GM12878 (cell line): ENCODE measurements around the gene MYADM. TPM values are rescaled to one million over a fixed set of nuclear protein-coding genes. Genes with fewer than 3 reads are reported as not detected.

Experiments
- ATAC-seq: fragments of 200-7000 bp; cut with Tn5 transposase; 3 replicates; pipeline ENCODE4 v1.9.1; 2020; ENCODE audit warnings: mild to moderate bottlenecking, moderate library complexity
- BruUV-seq: library from RNA; stranded (reverse); fragments of 400-500 nt; replicated peaks from 2 replicates; lab custom pipeline; 2021; lab: Mats Ljungman, UMichigan
- CTCF ChIA-PET: fragments of 300-600 bp; sonication (Branson Sonifier 250); formaldehyde crosslinking; extraction: SDS; loops from one replicate; lab custom pipeline; 2021; ENCODE audit warnings: inconsistent platforms; lab: Yijun Ruan, JAX
- POLR2A ChIA-PET: fragments of 350-600 bp; formaldehyde crosslinking; extraction: SDS; loops from one replicate; lab custom pipeline; 2021; ENCODE audit warnings: inconsistent platforms; lab: Charles Lee
- RAD21 ChIA-PET: fragments of 300-600 bp; sonication (Branson Sonifier 250); formaldehyde crosslinking; loops from one replicate; lab custom pipeline; 2023; ENCODE audit warnings: antibody characterized with exemption; ENCODE audit not compliant: unreplicated experiment; lab: Charles Lee
- SMC1A ChIA-PET: fragments of 300-600 bp; sonication (Branson Sonifier 250); formaldehyde crosslinking; loops from one replicate; lab custom pipeline; 2023; ENCODE audit not compliant: unreplicated experiment, uncharacterized antibody; lab: Charles Lee
- DNase-seq: peaks from one replicate; pipeline ENCODE4 v3.0.0-alpha.2; 2011; ENCODE audit warnings: low read depth, low spot score
- FAIRE-seq: peaks from 3 replicates; lab custom pipeline; 2011; peaks lifted over from hg19 to GRCh38; lab: Jason Lieb, UNC
- H2AFZ ChIP-seq: 2 replicates; pipeline ENCODE4 v1.6.0; 2011; ENCODE audit warnings: low read depth, low read length, control low read depth; ENCODE audit not compliant: control insufficient read depth
- H3K27ac ChIP-seq: 2 replicates; pipeline ENCODE4 v1.5.1; 2011; ENCODE audit warnings: control low read depth; ENCODE audit not compliant: control insufficient read depth, insufficient read depth
- H3K27me3 ChIP-seq, 2 experiments: replicated peaks in 1 of 2; 2 replicates each; pipeline versions ENCODE4 v1.6.0 to v1.6.1; 2011; ENCODE audit warnings: low read length in 1 of 2; ENCODE audit not compliant: control insufficient read depth in 2 of 2, insufficient read depth in 2 of 2
- H3K36me3 ChIP-seq, 2 experiments: 2 replicates each; pipeline ENCODE4 v1.5.1; 2011; ENCODE audit warnings: low read length in 1 of 2; ENCODE audit not compliant: control insufficient read depth in 2 of 2, insufficient read depth in 2 of 2
- H3K4me1 ChIP-seq: 2 replicates; pipeline ENCODE4 v1.6.1; 2011; ENCODE audit warnings: mild to moderate bottlenecking, low read length, moderate library complexity, mixed read lengths; ENCODE audit not compliant: control insufficient read depth, insufficient read depth
- H3K4me2 ChIP-seq: 2 replicates; pipeline ENCODE4 v1.6.0; 2011; ENCODE audit warnings: control low read depth; ENCODE audit not compliant: control insufficient read depth, insufficient read depth
- H3K4me3 ChIP-seq: fragments of 200-600 bp; sonication (generic); 2 replicates; pipeline ENCODE4 v1.5.1; 2016
- H3K79me2 ChIP-seq: 2 replicates; pipeline ENCODE4 v1.6.0; 2011; ENCODE audit warnings: low read length; ENCODE audit not compliant: control insufficient read depth, insufficient read depth
- H3K9ac ChIP-seq: 2 replicates; pipeline ENCODE4 v1.8.0; 2011; ENCODE audit warnings: low read length, control low read depth, mixed read lengths; ENCODE audit not compliant: control insufficient read depth, insufficient read depth
- H3K9me3 ChIP-seq: replicated peaks from 3 replicates; pipeline ENCODE4 v1.5.1; 2011; ENCODE audit warnings: mild to moderate bottlenecking, low read length; ENCODE audit not compliant: control insufficient read depth, insufficient read depth
- H4K20me1 ChIP-seq: 2 replicates; pipeline ENCODE4 v1.6.0; 2011; ENCODE audit not compliant: control insufficient read depth, insufficient read depth
- BRCA1 ChIP-seq: IDR thresholded peaks from 2 replicates; pipeline ENCODE4 v1.6.1; 2011; ENCODE audit warnings: low read depth, low read length, improper control_type of control experiment
- ZNF274 ChIP-seq: IDR thresholded peaks from one replicate; pipeline ENCODE4 v1.8.0; 2011; ENCODE audit not compliant: insufficient read length, insufficient read depth
- WGBS: methylation state at CpG from one replicate; pipeline ENCODE4 v1.1.6; 2016; ENCODE audit warnings: low lambda C conversion rate; ENCODE audit not compliant: insufficient replicate concordance, insufficient coverage; ENCODE audit errors: missing lambda C conversion rate; 5-methylcytosine and 5-hydroxymethylcytosine counted together
- in situ Hi-C: fragments of 300-500 bp; cut with MboI; formaldehyde crosslinking; loops from 9 replicates; pipeline ENCODE4 v1.14.3; 2018; ENCODE audit warnings: mixed read lengths
- intact Hi-C: fragments of 100-400 bp; cut with micrococcal nuclease; formaldehyde crosslinking; loops from one replicate; pipeline ENCODE4 v1.14.2; 2022; ENCODE audit not compliant: unreplicated experiment
- polyA plus RNA-seq, 11 experiments: library from polyadenylated mRNA; depleted of rRNA in 4 of 11; unstranded in 6 of 11; stranded (reverse) in 5 of 11; fragments of >200 nt; fragmentation: Nextera tagmentation in 4 of 11; fragmentation: Illumina TruSeq in 1 of 11; extraction: Ambion mirVana in 4 of 11; extraction: Trizol in 1 of 11; gene quantifications; 1 replicate in 1 of 11; 2 replicates in 10 of 11; pipeline versions ENCODE4 v1.2.1 to v1.2.3, GENCODE V29; 2011 to 2016; ENCODE audit warnings: inconsistent platforms in 2 of 11, missing spikeins in 2 of 11, low read depth in 1 of 11
- total RNA-seq, 4 experiments: library from RNA; depleted of rRNA in 3 of 4; stranded (reverse); fragments of >200 nt in 3 of 4; fragmentation: Illumina TruSeq in 1 of 4; extraction: Trizol in 1 of 4; gene quantifications; 2 replicates each; pipeline versions ENCODE4 v1.2.1 to v1.2.3, GENCODE V29; 2013 to 2021
- TF ChIP-seq, protein P1 (sequence below): IDR thresholded peaks from 2 replicates; pipeline ENCODE4 v1.6.1; 2011; ENCODE audit warnings: mild to moderate bottlenecking, low read depth, low read length, moderate library complexity; ENCODE audit not compliant: insufficient replicate concordance
- TF ChIP-seq, protein P2 (sequence below): fragments of 450-650 bp; conservative IDR thresholded peaks from 2 replicates; pipeline ENCODE4 v1.6.1; 2017; ENCODE audit warnings: mild to moderate bottlenecking, moderate library complexity
- TF ChIP-seq, protein P3 (sequence below): fragments of 450-650 bp; IDR thresholded peaks from 2 replicates; pipeline ENCODE4 v1.6.1; 2017; ENCODE audit warnings: mild to moderate bottlenecking, moderate library complexity

The MYADM gene
- total and polyA plus RNA-seq, 10 of the 15 experiments (the other 5 are each of a cell fraction or from before 2014, with no cell fraction given) = 0.04 to 0.46 (median 0.10) TPM

DNA sequence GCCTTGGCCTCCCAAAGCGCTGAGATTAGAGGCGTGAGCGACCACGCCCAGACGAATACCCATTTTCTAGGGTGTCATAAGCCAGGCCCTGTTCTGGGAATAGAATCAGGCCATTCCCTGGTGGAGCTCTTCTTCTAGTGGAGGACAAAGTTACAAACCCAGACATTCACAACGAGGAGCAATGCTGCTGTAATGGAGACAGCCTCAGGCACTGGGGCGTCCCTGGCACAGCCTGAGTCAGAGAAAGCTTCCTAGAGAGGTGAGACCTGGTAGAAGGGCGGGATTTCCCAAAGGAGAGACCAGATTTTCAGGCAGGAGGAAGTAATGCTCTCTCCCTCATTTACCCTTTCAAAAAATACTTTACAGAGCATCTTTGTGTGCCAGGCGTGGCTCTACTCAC, 27.0 kb downstream of the MYADM start:
- ChIA-PET SMC1A (interaction anchor here (0.7 kb wide), 1 partner anchor 140 kb away, joined by 3 read pairs; no protein-coding TSS in a partner anchor), RAD21 (no interaction called here), CTCF (no interaction called here), POLR2A (no interaction called here)
- no peaks in the 10 kb centered on the region for H3K27me3 ChIP-seq
- no peaks in the 10 kb centered on the region for H3K4me1 ChIP-seq
- ATAC-seq (no peak), FAIRE-seq (no peak), DNase-seq (no peak)
- no peak overlapping the region for H3K9ac ChIP-seq
- TF ChIP-seq BRCA1 (no peak), ZNF274 (no peak)
- TF ChIP-seq, protein P1, sequence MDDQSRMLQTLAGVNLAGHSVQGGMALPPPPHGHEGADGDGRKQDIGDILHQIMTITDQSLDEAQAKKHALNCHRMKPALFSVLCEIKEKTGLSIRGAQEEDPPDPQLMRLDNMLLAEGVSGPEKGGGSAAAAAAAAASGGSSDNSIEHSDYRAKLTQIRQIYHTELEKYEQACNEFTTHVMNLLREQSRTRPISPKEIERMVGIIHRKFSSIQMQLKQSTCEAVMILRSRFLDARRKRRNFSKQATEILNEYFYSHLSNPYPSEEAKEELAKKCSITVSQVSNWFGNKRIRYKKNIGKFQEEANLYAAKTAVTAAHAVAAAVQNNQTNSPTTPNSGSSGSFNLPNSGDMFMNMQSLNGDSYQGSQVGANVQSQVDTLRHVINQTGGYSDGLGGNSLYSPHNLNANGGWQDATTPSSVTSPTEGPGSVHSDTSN = no peak
- TF ChIP-seq, protein P2, sequence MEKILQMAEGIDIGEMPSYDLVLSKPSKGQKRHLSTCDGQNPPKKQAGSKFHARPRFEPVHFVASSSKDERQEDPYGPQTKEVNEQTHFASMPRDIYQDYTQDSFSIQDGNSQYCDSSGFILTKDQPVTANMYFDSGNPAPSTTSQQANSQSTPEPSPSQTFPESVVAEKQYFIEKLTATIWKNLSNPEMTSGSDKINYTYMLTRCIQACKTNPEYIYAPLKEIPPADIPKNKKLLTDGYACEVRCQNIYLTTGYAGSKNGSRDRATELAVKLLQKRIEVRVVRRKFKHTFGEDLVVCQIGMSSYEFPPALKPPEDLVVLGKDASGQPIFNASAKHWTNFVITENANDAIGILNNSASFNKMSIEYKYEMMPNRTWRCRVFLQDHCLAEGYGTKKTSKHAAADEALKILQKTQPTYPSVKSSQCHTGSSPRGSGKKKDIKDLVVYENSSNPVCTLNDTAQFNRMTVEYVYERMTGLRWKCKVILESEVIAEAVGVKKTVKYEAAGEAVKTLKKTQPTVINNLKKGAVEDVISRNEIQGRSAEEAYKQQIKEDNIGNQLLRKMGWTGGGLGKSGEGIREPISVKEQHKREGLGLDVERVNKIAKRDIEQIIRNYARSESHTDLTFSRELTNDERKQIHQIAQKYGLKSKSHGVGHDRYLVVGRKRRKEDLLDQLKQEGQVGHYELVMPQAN = no peak
- TF ChIP-seq, protein P3, sequence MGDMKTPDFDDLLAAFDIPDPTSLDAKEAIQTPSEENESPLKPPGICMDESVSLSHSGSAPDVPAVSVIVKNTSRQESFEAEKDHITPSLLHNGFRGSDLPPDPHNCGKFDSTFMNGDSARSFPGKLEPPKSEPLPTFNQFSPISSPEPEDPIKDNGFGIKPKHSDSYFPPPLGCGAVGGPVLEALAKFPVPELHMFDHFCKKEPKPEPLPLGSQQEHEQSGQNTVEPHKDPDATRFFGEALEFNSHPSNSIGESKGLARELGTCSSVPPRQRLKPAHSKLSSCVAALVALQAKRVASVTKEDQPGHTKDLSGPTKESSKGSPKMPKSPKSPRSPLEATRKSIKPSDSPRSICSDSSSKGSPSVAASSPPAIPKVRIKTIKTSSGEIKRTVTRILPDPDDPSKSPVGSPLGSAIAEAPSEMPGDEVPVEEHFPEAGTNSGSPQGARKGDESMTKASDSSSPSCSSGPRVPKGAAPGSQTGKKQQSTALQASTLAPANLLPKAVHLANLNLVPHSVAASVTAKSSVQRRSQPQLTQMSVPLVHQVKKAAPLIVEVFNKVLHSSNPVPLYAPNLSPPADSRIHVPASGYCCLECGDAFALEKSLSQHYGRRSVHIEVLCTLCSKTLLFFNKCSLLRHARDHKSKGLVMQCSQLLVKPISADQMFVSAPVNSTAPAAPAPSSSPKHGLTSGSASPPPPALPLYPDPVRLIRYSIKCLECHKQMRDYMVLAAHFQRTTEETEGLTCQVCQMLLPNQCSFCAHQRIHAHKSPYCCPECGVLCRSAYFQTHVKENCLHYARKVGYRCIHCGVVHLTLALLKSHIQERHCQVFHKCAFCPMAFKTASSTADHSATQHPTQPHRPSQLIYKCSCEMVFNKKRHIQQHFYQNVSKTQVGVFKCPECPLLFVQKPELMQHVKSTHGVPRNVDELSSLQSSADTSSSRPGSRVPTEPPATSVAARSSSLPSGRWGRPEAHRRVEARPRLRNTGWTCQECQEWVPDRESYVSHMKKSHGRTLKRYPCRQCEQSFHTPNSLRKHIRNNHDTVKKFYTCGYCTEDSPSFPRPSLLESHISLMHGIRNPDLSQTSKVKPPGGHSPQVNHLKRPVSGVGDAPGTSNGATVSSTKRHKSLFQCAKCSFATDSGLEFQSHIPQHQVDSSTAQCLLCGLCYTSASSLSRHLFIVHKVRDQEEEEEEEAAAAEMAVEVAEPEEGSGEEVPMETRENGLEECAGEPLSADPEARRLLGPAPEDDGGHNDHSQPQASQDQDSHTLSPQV = no peak
- H3K79me2 ChIP-seq = no peaks in the 10 kb centered on the region
- H3K27ac ChIP-seq = no peak overlapping the region
- H3K4me3 ChIP-seq = no peak overlapping the region
- BruUV-seq = no TSS peak
- intact Hi-C loops (no loop called here), in situ Hi-C loops (no loop called here)
- no peaks in the 10 kb centered on the region for H4K20me1 ChIP-seq
- H3K4me2 ChIP-seq = no peak overlapping the region
- 41% methylated on average over 9 of the region's 9 CpGs for WGBS
- no peaks in the 10 kb centered on the region; the same call in 2 of the 3 replicates for H3K9me3 ChIP-seq
- no peaks in the 10 kb centered on the region for H3K36me3 ChIP-seq
- no peak overlapping the region for H2AFZ ChIP-seq
